GM21360 (cell line): ENCODE measurements around the gene TMPRSS3.

Experiments
- ATAC-seq: cut with Tn5 transposase; IDR thresholded peaks from one replicate; pipeline ENCODE4 v1.9.1; 2021; ENCODE audit warnings: mild to moderate bottlenecking, moderate library complexity; ENCODE audit not compliant: unreplicated experiment

The TMPRSS3 gene

DNA sequence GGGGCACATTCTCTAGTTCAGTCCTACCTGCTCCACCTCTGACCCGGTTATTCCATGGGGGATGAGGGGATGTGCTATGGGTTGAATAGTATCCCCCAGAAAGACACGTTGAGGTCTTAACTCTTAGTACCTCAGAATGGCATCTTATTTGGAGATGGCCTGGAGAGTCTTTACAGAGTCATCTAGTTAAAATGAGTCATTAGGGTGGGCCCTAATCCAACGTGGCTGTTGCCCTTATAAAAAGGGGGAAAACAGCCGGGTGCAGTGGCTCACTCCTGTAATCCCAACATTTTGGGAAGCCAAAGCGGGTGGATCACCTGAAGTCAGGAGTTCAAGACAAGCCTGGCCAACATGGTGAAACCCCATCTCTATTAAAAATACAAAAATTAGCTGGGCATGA lies 5.7 kb downstream of the TMPRSS3 start:
- no peak for ATAC-seq

DNA sequence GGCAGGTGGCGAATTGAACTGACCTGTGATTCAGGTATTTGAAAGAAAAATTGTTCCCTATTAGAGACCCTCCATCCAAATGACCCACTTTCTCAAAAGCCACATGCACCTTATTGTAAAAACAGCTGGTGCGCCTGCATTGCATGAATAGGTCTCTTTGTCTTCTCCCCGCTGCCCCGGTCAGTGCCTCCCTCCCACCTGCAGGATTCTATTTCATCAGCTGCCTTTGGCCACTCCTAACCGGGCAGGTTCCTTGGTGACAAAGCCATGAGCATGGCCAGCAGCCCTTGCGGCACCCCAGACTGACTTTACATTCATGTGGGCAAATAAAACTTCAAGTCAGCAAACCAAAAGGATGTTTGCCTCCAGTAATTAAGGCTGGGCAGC lies 6.4 kb downstream of the TMPRSS3 start:
- ATAC-seq: no peak

DNA sequence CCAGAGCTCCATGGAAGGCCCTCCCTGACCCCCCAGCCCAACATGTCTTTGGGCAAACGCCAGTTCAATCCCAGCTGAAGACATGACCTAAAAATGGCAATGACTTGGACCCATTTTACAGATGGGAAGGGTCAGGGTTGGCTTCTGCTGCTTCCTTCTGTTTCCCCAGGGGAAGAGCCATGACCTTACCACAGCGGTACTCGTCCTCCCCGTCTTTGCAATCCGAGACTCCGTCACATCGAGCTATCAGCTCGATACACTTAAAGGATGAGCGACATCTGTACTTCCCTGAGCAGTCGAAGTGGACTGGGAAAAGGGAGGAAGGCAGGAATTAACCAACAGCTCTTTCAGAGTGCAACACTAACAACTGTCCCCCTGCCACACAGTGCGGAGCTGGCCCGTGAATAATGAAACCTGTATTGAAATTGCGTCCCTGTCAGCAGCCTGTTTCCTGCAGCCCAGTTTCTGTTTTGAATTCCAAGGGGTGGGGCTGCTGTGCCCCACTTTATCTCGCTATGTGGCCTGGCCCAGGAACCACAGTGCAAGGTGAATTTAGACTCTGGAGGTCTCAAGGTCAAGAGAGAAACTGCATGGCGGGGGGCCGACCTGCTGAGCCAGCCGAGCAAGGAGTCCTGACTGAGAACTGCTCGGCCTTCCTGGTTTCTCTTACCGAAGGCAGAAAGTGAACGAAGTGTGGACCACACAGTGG lies 7.0 kb downstream of the TMPRSS3 start:
- no peak for ATAC-seq

DNA sequence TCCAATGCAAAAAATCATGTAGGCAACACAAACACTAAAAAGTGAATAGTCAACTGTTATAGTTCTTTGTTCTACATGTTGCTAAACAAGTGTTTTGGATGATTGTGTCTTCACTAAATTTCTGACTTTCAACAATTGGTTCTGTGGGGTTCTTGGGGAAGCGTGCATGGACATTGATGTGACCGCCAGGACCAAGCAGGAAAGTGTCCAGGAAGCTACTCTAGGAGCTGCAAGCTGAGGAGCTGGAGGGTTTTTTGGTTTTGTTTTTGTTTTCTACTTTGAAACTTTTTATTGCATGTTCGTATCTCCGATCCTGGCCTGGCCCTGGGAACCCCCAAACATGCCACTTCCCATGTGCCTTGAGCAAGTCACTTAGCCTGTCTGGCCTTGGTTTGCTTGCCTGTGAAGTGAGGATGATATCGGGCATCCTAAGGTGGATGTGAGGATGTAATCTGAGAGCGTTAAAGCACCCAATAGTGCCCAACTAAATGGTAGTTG lies 8.0 kb downstream of the TMPRSS3 start:
- ATAC-seq: no peak

DNA sequence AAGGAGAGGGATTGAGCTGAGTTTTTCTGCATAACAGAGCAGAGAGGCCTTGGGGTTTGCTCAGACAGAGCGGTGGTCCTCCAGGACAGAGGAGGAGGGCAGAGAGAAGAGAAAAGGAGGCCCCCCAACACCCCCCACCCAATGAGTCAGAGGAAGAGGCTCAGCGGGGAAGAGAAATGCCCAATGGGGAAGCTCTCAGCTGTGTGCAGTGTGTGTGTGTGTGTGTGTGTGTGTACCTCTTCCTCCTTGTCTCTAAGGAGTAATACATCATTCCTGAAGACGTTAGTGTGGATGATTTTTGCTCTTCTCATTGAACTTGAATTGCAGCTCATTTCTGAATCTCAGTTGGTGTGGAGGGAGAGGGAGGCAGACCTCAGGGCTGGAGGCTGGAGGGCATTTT lies 8.7 kb downstream of the TMPRSS3 start:
- ATAC-seq: no peak

DNA sequence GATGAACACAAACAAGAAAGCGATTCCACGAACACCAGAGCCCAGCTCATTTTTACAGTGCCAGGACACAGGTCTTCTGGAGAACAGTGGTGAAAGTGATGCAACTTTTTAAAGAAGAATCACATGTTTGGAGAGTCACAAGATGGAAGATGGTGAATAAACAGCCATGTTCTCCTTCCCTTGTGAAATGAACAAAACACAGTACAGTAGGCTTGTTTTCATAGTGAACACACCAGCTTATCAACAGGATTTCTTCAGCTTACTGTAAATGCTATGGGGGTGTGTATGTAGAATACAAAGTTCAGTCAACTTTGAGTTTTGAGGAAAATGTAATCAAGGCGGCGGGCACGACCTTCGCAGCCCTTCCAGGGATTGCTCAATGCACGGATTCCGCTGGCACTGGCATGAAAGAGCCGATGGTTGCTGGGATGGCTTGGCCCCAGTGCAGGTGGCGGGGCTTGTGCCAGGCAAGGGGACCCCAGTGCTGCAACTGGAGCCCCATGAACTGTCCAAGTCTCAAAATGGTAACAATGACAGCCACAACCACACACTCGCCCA lies 9.7 kb downstream of the TMPRSS3 start:
- ATAC-seq: no peak

DNA sequence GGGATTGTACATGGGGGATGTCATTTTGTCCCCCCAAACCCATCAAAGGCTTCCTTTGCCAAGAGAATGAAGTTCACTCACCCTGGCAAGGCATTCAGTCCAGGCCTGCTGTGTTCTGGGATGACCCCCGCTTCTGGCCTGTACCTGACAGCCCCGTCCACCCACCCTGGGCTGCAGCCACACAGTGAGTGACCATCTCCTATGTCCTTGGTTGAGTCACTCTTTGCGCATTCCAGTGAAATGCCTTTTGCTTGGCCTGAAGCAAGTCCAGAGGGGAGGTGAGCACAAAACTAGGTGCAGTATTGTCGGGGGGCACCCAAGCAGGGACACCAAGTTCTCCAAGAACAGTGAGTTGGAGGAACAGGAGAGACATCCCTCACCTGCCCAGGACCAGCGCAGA lies 10.2 kb downstream of the TMPRSS3 start:
- ATAC-seq: no peak

- ATAC-seq: no peak
Measured at GRCh38 chr21:42384989-42385388, 10.9 kb downstream of the TMPRSS3 start.

- no peak for ATAC-seq
Measured at GRCh38 chr21:42384156-42384945, 11.5 kb downstream of the TMPRSS3 start.

DNA sequence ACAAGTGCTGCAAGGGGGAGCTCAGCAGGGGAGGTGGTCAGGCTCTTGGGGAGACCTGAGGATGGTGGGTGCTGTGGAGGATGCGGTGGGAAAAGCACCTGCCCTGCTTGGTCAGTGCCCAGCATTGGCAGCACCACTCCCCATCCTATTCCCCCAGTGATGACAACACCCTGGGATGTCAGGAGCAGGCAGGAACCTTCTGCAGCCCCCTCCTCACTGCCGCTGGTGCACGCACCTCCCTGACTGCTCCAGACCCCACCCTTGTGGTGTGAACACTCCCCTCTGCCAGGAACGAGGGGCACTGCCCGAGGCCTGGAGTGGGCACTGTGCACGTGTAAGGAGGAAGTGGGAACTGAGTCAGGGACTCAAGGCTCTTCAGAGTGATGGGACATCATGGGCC lies 12.5 kb downstream of the TMPRSS3 start:
- ATAC-seq: no peak

DNA sequence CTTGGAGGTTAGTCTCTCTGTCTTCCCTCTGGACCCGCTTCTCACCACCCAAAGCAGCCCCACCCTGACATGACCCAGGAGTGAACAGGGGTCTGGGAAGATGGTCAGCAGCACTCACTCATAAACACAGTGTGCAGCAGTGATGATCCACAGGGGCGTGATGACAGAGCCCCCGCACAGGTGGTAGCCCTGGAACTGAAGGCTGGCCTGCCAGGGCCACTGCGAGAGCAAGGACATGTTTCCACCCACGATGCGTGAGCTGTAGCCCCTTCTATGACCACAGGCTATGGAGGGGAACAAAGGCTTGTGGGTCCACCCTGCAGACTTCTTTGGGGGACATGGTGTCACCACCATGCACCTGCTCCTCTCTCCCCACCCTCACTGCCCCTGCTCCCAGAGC lies 12.9 kb downstream of the TMPRSS3 start:
- ATAC-seq: no peak

DNA sequence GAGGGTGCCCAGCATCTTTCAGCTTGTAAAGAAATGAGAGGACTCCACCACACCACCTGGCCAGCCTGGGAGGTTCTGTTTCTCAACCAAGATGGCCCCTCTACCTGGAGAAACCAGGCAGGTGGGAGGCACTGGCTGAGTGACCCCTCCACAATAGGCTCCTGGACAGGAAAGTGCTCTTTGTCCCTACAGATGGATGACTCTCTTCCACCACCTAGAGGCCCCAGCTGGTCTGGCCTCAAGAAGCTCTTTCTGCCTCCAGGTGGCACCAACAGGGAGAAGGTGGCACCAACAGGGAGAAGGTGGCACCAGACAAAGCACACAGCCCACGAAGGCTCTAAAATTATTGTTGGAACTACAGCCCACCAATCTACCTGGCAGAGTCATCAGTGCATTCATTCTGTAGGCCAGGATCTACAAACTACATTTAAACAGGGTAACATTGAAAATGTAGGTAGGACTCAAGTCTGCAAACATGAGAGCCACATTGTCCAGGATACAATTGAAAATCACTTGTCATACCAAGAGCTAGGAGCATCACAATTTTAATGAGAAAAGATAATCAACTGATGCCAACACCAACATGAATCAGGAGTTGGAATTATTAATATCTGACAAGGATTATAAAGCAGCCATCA lies 14.4 kb downstream of the TMPRSS3 start:
- no peak for ATAC-seq

GRCh38 chr21:42379426-42380215 lies 16.2 kb downstream of the TMPRSS3 start:
- no peak for ATAC-seq

DNA sequence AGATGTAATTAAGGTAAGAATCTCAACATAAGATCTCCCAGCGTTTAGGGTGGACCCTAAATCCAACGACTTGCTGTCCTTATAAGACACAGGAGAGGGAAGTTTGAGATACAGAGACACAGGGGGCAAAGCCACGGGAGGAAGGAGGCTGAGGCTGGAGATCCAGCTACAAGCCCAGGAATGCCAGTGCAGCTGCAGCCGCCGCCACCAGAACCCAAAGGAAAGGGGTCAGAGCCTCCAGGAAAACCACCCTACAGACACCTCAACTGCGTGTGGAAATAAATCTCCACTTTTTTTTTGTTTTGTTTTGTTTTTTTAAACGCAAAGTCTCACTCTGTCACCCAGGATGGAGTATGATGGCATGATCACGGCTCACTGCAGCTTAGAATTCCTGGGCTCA lies 17.4 kb downstream of the TMPRSS3 start:
- no peak for ATAC-seq

- no peak for ATAC-seq
Measured at GRCh38 chr21:42377951-42378340, 17.9 kb downstream of the TMPRSS3 start.

GRCh38 chr21:42377211-42377950 lies 18.5 kb downstream of the TMPRSS3 start:
- ATAC-seq: no peak

GRCh38 chr21:42376338-42376982 lies 19.4 kb downstream of the TMPRSS3 start:
- ATAC-seq: no peak

GRCh38 chr21:42375966-42376337 lies 19.9 kb downstream of the TMPRSS3 start:
- ATAC-seq: no peak

- ATAC-seq: no peak
Measured at GRCh38 chr21:42375506-42375905, 20.3 kb downstream of the TMPRSS3 start.
